Fibroblast of the aortic adventitia (primary cell): Measurements from ENCODE around the gene TUBGCP2. TPM values are rescaled to one million over a fixed set of nuclear protein-coding genes. Genes with fewer than 3 reads are reported as not detected.

Experiments
- DNase-seq: peaks from one replicate; pipeline ENCODE4 v3.0.0-alpha.2; 2010; ENCODE audit warnings: low read depth
- H3K4me3 ChIP-seq: 2 replicates; pipeline ENCODE4 v1.5.1; 2011; ENCODE audit warnings: low read depth, mild to moderate bottlenecking, control low read depth, low read length, moderate library complexity
- CTCF ChIP-seq: IDR thresholded peaks from 2 replicates; pipeline ENCODE4 v1.5.1; 2011; ENCODE audit warnings: mild to moderate bottlenecking, low read length, control low read depth, inconsistent platforms; ENCODE audit not compliant: insufficient read depth
- total RNA-seq: library from RNA; depleted of rRNA; stranded (reverse); fragments of >200 nt; gene quantifications from 2 replicates; pipeline ENCODE4 v1.2.3, GENCODE V29; 2012; ENCODE audit warnings: low replicate concordance

TUBGCP2 gene
- total RNA-seq, 1 donor, result 72.8 TPM

DNA sequence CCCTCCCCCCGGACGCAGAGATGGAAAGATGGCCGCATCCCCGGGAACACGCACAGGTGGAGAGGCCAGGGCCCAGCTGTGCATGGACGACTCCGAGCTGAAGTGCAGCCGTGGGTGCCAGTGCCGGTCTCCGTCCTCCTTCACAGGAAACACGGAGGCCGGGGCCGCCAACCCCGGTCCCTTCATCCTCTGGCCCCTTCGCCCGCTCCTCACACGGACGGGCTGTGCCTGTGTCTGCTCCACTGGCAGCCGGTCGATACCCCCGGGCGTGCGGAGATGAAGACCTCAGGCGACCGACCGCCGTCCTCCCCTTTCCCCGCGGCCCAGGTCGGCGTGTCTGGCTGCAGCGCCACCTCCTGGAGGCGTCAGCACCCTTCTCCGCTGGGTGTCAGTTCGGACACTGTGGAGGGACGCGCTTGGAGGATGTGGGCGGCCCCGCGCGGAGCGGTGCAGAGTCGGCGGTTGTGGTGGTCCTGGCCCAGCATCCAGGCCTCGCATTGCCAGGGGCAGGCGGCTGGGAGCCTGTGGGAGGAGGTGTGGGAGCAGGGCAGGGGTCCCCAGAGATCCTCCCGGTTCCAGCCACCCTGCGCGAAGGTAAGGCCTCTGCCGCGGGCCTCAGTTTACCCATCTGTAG, 9.9 kb upstream of the TUBGCP2 start:
- peak; percentile 77 for TF ChIP-seq CTCF
- peak; percentile 36 for DNase-seq
- peak overlapping the region; percentile 53 for H3K4me3 ChIP-seq

DNA sequence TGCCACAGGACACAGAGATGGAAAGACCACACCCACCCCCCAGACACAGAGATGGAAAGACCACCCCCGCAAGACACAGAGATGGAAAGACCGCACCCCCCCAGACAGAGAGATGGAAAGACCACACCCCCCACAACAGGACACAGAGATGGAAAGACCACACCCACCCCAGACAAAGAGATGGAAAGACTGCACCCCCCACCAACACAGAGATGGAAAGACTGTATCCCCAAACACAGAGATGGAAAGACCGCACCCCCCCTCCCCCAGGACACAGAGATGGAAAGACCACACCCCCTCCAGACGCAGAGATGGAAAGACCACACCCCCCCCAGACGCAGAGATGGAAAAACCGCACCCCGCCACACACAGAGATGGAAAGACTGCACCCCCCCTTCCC, 8.1 kb upstream of the TUBGCP2 start:
- no peak overlapping the region for H3K4me3 ChIP-seq
- no peak for TF ChIP-seq CTCF
- no peak for DNase-seq

GRCh38 chr10:133316266-133316665, 7.6 kb upstream of the TUBGCP2 start:
- no peak for TF ChIP-seq CTCF
- DNase-seq, result no peak
- H3K4me3 ChIP-seq, result no peak overlapping the region

- no peak overlapping the region for H3K4me3 ChIP-seq
- TF ChIP-seq CTCF, result no peak
- DNase-seq, result peak; percentile 5
Observed at GRCh38 chr10:133315847-133316246, 7.2 kb upstream of the TUBGCP2 start.

GRCh38 chr10:133314911-133315310, 6.2 kb upstream of the TUBGCP2 start:
- DNase-seq, result no peak
- no peak overlapping the region for H3K4me3 ChIP-seq
- TF ChIP-seq CTCF, result no peak

GRCh38 chr10:133313192-133313591, 4.5 kb upstream of the TUBGCP2 start:
- TF ChIP-seq CTCF, result no peak
- no peak for DNase-seq
- H3K4me3 ChIP-seq, result no peak overlapping the region

DNA sequence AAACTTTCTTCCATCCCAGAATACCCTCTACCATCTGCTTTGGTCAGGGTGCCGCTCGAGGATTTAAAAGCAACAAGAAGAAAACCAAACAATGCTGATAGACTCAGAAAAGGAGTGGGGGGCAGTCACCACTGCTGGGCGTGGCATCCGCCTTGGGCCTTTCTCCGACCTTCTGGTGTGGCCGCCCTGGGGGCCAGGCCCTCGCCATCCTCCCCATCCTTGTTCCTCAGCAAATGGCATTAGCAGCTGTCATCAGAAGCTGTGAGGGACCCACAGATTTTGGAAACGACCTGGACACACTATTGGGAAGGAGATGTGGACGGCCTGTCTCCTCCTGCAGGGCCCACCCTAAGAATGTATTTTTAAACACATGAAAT, 4.1 kb upstream of the TUBGCP2 start:
- TF ChIP-seq CTCF, result no peak
- DNase-seq, result no peak
- no peak overlapping the region for H3K4me3 ChIP-seq
